HG03558 (cell line): ENCODE measurements around the gene ZNF561.
"Not testable (repeated sequence)": the region's sequence is repeated elsewhere in the genome, so short reads cannot be mapped to it uniquely, and the experiment has no call there.

Experiments used
- ATAC-seq: cut with Tn5 transposase; IDR thresholded peaks from one replicate; pipeline ENCODE4 v1.9.1; 2021; ENCODE audit warnings: moderate number of reproducible peaks; ENCODE audit not compliant: unreplicated experiment; ENCODE audit errors: extremely low read depth

The ZNF561 gene

GRCh38 chr19:9621156-9622037, at the start of gene ZNF561:
Gene ZNF561 (minus strand): TSS chr19:9621232. CDS start chr19:9619456, 1,776 bp downstream.
- ATAC-seq: peak; percentile 42

- no peak for ATAC-seq
These were observed 47.5 kb upstream of the ZNF561 start for GRCh38 chr19:9668544-9668943.

GRCh38 chr19:9667898-9668297, 46.9 kb upstream of the ZNF561 start:
- ATAC-seq: no peak

GRCh38 chr19:9658769-9659168, 37.7 kb upstream of the ZNF561 start:
- no peak for ATAC-seq

GRCh38 chr19:9653066-9653555, 32.1 kb upstream of the ZNF561 start:
- ATAC-seq: not testable (repeated sequence)

- not testable (repeated sequence) for ATAC-seq
These were observed 30.4 kb upstream of the ZNF561 start for GRCh38 chr19:9651464-9651863.

GRCh38 chr19:9650345-9650744, 29.3 kb upstream of the ZNF561 start:
- ATAC-seq: no peak

GRCh38 chr19:9645472-9645871, 24.4 kb upstream of the ZNF561 start:
- ATAC-seq: no peak

GRCh38 chr19:9644472-9644871, 23.4 kb upstream of the ZNF561 start:
- no peak for ATAC-seq

GRCh38 chr19:9641810-9642209, 20.8 kb upstream of the ZNF561 start:
- ATAC-seq: no peak

GRCh38 chr19:9640956-9641355, 19.9 kb upstream of the ZNF561 start:
- no peak for ATAC-seq

GRCh38 chr19:9636018-9636417, 15.0 kb upstream of the ZNF561 start:
- ATAC-seq: no peak

GRCh38 chr19:9627856-9628255, 6.8 kb upstream of the ZNF561 start:
- ATAC-seq: no peak

GRCh38 chr19:9622531-9622930, 1.5 kb upstream of the ZNF561 start:
- ATAC-seq: no peak

GRCh38 chr19:9620842-9621155, 233 bp downstream of the ZNF561 start:
- ATAC-seq: no peak

- ATAC-seq: no peak
These were observed 5.2 kb downstream of the ZNF561 start for GRCh38 chr19:9615844-9616243.

GRCh38 chr19:9610484-9611113, 10.4 kb downstream of the ZNF561 start:
- ATAC-seq: no peak

GRCh38 chr19:9608912-9609311, 12.1 kb downstream of the ZNF561 start:
- ATAC-seq: no peak

GRCh38 chr19:9597027-9597426, 24.0 kb downstream of the ZNF561 start:
- ATAC-seq: no peak

- ATAC-seq: no peak
These were observed 34.3 kb downstream of the ZNF561 start for GRCh38 chr19:9586764-9587163.

- ATAC-seq: peak; percentile 52
These were observed 36.8 kb downstream of the ZNF561 start, which contains the start of gene ZNF121 for GRCh38 chr19:9584073-9584833. Gene ZNF121 (minus strand): TSS chr19:9584504. CDS start chr19:9568097, 16,407 bp downstream.
